Neural progenitor cell (in vitro differentiated cells): ENCODE measurements around the gene NDNF. TPM values are rescaled to one million over a fixed set of nuclear protein-coding genes. Genes with fewer than 3 reads are reported as not detected.

Experiments
- DNase-seq: peaks from one replicate; pipeline ENCODE4 v3.0.0-alpha.2; 2016; ENCODE audit warnings: low spot score
- H2AFZ ChIP-seq: fragments of 200-600 bp; sonication (generic); replicated peaks from 2 replicates; pipeline ENCODE4 v1.6.1; 2016; ENCODE audit warnings: antibody characterized with exemption
- H3F3A ChIP-seq: fragments of 200-600 bp; sonication (generic); 2 replicates; pipeline ENCODE4 v1.6.1; 2016; ENCODE audit warnings: antibody characterized with exemption, low read depth
- H3K27ac ChIP-seq: fragments of 200-600 bp; sonication (generic); 2 replicates; pipeline ENCODE4 v1.5.1; 2016; ENCODE audit warnings: mild to moderate bottlenecking
- H3K27me3 ChIP-seq: fragments of 200-600 bp; sonication (generic); 2 replicates; pipeline ENCODE4 v1.6.1; 2016; ENCODE audit warnings: mild to moderate bottlenecking, moderate library complexity
- H3K36me3 ChIP-seq: fragments of 200-600 bp; sonication (generic); 2 replicates; pipeline ENCODE4 v1.5.1; 2016
- H3K4me1 ChIP-seq: fragments of 200-600 bp; sonication (generic); 2 replicates; pipeline ENCODE4 v1.6.1; 2016; ENCODE audit warnings: mixed run types
- H3K4me2 ChIP-seq: fragments of 200-600 bp; sonication (generic); 2 replicates; pipeline ENCODE4 v1.6.1; 2016
- H3K4me3 ChIP-seq: fragments of 200-600 bp; sonication (generic); 2 replicates; pipeline ENCODE4 v1.5.1; 2016
- H3K79me2 ChIP-seq: fragments of 200-600 bp; sonication (generic); 2 replicates; pipeline ENCODE4 v1.6.1; 2016; ENCODE audit warnings: low read depth
- H3K9ac ChIP-seq: fragments of 200-600 bp; sonication (generic); 2 replicates; pipeline ENCODE4 v1.6.1; 2016
- H3K9me3 ChIP-seq: fragments of 200-600 bp; sonication (generic); 2 replicates; pipeline ENCODE4 v1.5.1; 2016; ENCODE audit warnings: low read depth
- H4K20me1 ChIP-seq: fragments of 200-600 bp; sonication (generic); 2 replicates; pipeline ENCODE4 v1.6.1; 2016; ENCODE audit warnings: low read depth
- H3K27ac Mint-ChIP-seq: 3 replicates; pipeline ENCODE4 v1.8.0; 2021; ENCODE audit warnings: mixed read lengths
- H3K27me3 Mint-ChIP-seq: 2 replicates; pipeline ENCODE4 v1.8.0; 2022; ENCODE audit warnings: low read depth, mild to moderate bottlenecking, inconsistent platforms, moderate library complexity, mixed read lengths; ENCODE audit not compliant: insufficient read depth
- H3K36me3 Mint-ChIP-seq: 3 replicates; pipeline ENCODE4 v1.8.0; 2021; ENCODE audit warnings: mixed read lengths
- H3K4me1 Mint-ChIP-seq: 3 replicates; pipeline ENCODE4 v1.8.0; 2021; ENCODE audit warnings: mixed read lengths
- H3K4me3 Mint-ChIP-seq: 3 replicates; pipeline ENCODE4 v1.8.0; 2021; ENCODE audit warnings: mild to moderate bottlenecking, moderate library complexity, mixed read lengths
- H3K9me3 Mint-ChIP-seq: 3 replicates; pipeline ENCODE4 v1.8.0; 2020; ENCODE audit warnings: mixed read lengths
- EZH2 ChIP-seq: fragments of 200-600 bp; sonication (generic); IDR thresholded peaks from 2 replicates; pipeline ENCODE4 v1.6.1; 2017; ENCODE audit warnings: antibody characterized with exemption, mild to moderate bottlenecking, moderate library complexity
- EZH2phosphoT487 ChIP-seq: fragments of 200-600 bp; sonication (generic); IDR thresholded peaks from 2 replicates; pipeline ENCODE4 v1.6.1; 2017; ENCODE audit warnings: antibody characterized with exemption
- total RNA-seq: library from RNA; depleted of rRNA; stranded (reverse); fragments of >200 nt; gene quantifications from 2 replicates; pipeline ENCODE4 v1.2.3, GENCODE V29; 2015; ENCODE audit warnings: low replicate concordance
- TF ChIP-seq, protein P1 (sequence below): fragments of 200-600 bp; sonication (generic); IDR thresholded peaks from 2 replicates; pipeline ENCODE4 v1.5.1; 2017; ENCODE audit warnings: antibody characterized with exemption, mild to moderate bottlenecking

The NDNF gene
- total RNA-seq, 1 donor from 2014 or later, result 4.0 TPM

DNA sequence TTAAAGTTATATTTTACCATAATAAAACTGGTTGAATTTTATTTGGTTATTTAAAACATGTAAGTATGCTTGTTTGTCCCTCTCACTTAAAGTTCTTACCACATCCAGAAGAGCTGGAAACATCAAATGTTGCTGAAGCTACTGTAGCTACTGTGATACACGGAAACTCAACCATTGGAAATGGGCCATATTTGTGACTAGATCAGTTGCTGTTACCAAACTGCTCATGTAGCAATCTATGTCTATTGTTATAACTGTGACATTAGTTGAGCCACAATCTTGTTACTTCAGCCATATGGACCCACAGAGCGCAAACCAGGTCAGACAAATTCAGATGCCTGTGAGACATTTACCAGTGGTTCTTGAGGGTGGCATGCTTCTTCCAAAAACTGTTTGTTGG, 41.6 kb downstream of the NDNF start:
- Histone ChIP-seq H3K4me1 (no peaks in the 10 kb centered on the region), H3K4me2 (no peak overlapping the region), H3K9ac (no peak overlapping the region), H2AFZ (no peak overlapping the region), H4K20me1 (no peaks in the 10 kb centered on the region), H3K79me2 (no peaks in the 10 kb centered on the region), H3K27ac (no peak overlapping the region), H3K36me3 (no peaks in the 10 kb centered on the region), H3K4me3 (no peak overlapping the region), H3K27me3 (no peaks in the 10 kb centered on the region), H3K9me3 (no peaks in the 10 kb centered on the region), H3F3A (no peaks in the 10 kb centered on the region)
- H3K4me1 Mint-ChIP-seq, result no peaks in the 10 kb centered on the region
- H3K27me3 Mint-ChIP-seq, result no peaks in the 10 kb centered on the region
- TF ChIP-seq EZH2phosphoT487, result no peak
- TF ChIP-seq, protein P1, sequence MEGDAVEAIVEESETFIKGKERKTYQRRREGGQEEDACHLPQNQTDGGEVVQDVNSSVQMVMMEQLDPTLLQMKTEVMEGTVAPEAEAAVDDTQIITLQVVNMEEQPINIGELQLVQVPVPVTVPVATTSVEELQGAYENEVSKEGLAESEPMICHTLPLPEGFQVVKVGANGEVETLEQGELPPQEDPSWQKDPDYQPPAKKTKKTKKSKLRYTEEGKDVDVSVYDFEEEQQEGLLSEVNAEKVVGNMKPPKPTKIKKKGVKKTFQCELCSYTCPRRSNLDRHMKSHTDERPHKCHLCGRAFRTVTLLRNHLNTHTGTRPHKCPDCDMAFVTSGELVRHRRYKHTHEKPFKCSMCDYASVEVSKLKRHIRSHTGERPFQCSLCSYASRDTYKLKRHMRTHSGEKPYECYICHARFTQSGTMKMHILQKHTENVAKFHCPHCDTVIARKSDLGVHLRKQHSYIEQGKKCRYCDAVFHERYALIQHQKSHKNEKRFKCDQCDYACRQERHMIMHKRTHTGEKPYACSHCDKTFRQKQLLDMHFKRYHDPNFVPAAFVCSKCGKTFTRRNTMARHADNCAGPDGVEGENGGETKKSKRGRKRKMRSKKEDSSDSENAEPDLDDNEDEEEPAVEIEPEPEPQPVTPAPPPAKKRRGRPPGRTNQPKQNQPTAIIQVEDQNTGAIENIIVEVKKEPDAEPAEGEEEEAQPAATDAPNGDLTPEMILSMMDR, result no peak
- DNase-seq, result no peak
- no peaks in the 10 kb centered on the region for H3K36me3 Mint-ChIP-seq
- no peak overlapping the region for H3K27ac Mint-ChIP-seq
- no peaks in the 10 kb centered on the region for H3K9me3 Mint-ChIP-seq
- no peak overlapping the region for H3K4me3 Mint-ChIP-seq

DNA sequence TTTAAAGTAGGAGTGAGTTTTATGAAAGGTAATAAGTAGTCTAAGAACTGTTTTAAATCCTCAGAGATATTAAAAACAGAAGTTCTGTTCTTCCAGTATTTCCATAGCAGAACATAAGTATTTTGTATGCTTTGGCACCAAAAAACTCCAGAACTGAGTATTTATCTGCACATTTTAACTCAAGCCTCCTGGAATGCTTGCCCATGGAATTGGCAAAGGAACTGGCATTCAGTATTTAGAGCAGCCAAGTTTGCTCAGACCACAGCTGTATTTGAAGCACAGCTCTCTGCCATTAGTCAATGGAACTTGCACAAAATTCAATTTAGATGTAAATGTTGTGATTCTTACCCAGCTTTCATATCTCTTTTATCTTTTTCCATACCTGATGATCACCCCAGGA, 42.2 kb downstream of the NDNF start:
- Mint-ChIP-seq H3K4me1 (no peaks in the 10 kb centered on the region), H3K36me3 (no peaks in the 10 kb centered on the region), H3K9me3 (no peaks in the 10 kb centered on the region), H3K27me3 (no peaks in the 10 kb centered on the region), H3K27ac (no peak overlapping the region), H3K4me3 (no peak overlapping the region)
- Histone ChIP-seq H3K27ac (no peak overlapping the region), H3K27me3 (no peaks in the 10 kb centered on the region), H2AFZ (no peak overlapping the region), H3K4me3 (no peak overlapping the region), H4K20me1 (no peaks in the 10 kb centered on the region), H3K4me2 (no peak overlapping the region), H3K36me3 (no peaks in the 10 kb centered on the region), H3K9ac (no peak overlapping the region), H3K79me2 (no peaks in the 10 kb centered on the region), H3F3A (no peaks in the 10 kb centered on the region), H3K9me3 (no peaks in the 10 kb centered on the region), H3K4me1 (no peaks in the 10 kb centered on the region)
- TF ChIP-seq EZH2 (no peak), EZH2phosphoT487 (no peak)
- TF ChIP-seq, protein P1, result no peak
- no peak for DNase-seq

DNA sequence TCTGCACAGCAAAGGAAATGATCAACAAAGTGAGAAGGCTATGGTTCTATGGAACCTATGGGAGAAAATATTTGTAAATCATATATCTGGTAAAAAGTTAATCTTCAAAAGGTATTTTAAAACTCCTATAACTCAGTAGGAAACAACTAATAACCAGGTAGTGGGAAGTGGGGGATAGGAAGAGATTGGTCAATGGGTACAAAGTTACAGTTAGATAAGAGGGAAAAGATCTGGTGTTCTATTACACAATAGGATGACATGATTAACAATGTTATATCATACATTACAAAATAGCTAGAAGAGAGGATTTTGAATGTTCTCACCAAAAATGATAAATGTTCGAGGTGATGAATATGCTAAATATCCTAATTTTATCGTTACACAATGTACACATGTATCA, 46.3 kb downstream of the NDNF start:
- no peak for DNase-seq
- Mint-ChIP-seq H3K9me3 (peaks cover 2% of the 10 kb centered on the region), H3K36me3 (no peaks in the 10 kb centered on the region), H3K27ac (no peak overlapping the region), H3K4me1 (no peaks in the 10 kb centered on the region), H3K4me3 (no peak overlapping the region), H3K27me3 (no peaks in the 10 kb centered on the region)
- Histone ChIP-seq H4K20me1 (no peaks in the 10 kb centered on the region), H3K36me3 (no peaks in the 10 kb centered on the region), H3K4me1 (no peaks in the 10 kb centered on the region), H3K4me2 (no peak overlapping the region), H3K4me3 (no peak overlapping the region), H3K9ac (no peak overlapping the region), H3K27ac (no peak overlapping the region), H3K79me2 (no peaks in the 10 kb centered on the region), H3K9me3 (no peaks in the 10 kb centered on the region), H3F3A (no peaks in the 10 kb centered on the region), H2AFZ (no peak overlapping the region), H3K27me3 (no peaks in the 10 kb centered on the region)
- no peak for TF ChIP-seq EZH2phosphoT487
- TF ChIP-seq, protein P1, result no peak
- TF ChIP-seq EZH2, result no peak

DNA sequence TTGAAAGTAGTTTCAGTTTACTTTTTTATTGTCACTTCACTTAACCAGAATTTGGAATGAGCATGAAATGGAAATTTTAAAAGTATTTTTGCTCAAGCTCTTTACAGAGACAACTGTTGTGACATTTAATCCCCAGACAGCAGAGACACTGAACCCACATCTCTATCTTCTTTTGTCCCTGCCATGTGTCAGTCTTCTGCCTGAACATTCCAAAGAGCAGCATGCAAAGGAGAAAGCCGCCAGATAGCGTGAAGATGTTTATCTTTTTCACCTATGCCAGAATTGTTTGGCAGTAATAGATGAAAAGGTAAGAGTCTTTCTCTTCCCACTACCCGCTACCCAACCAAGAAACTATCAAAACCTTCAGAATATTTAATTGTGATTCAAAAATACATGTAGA, 46.8 kb downstream of the NDNF start:
- Mint-ChIP-seq H3K36me3 (no peaks in the 10 kb centered on the region), H3K4me1 (no peaks in the 10 kb centered on the region), H3K27me3 (no peaks in the 10 kb centered on the region), H3K4me3 (no peak overlapping the region), H3K9me3 (peaks cover 2% of the 10 kb centered on the region), H3K27ac (no peak overlapping the region)
- H3K79me2 ChIP-seq, result no peaks in the 10 kb centered on the region
- H3K9ac ChIP-seq, result no peak overlapping the region
- no peak overlapping the region for H3K27ac ChIP-seq
- no peaks in the 10 kb centered on the region for H3K9me3 ChIP-seq
- no peak for DNase-seq
- no peaks in the 10 kb centered on the region for H4K20me1 ChIP-seq
- no peak overlapping the region for H3K4me3 ChIP-seq
- H3F3A ChIP-seq, result no peaks in the 10 kb centered on the region
- no peaks in the 10 kb centered on the region for H3K36me3 ChIP-seq
- no peaks in the 10 kb centered on the region for H3K4me1 ChIP-seq
- no peaks in the 10 kb centered on the region for H3K27me3 ChIP-seq
- no peak overlapping the region for H2AFZ ChIP-seq
- no peak overlapping the region for H3K4me2 ChIP-seq
- TF ChIP-seq EZH2phosphoT487 (no peak), EZH2 (no peak)
- TF ChIP-seq, protein P1, result no peak
